ENCODE results near the gene TYRP1. TPM values are rescaled to one million over a fixed set of nuclear protein-coding genes. Genes with fewer than 3 reads are reported as not detected.
A peak's percentile ranks its signal among the peaks of the same experiment; 100 is the strongest.

TYRP1 gene
- polyA plus RNA-seq, 1 experiment: 0.26 TPM

- DNase-seq (ENCODE audit: low read depth, low spot score): no peak
- Histone ChIP-seq H3K9me3 (ENCODE audit: control insufficient read depth, insufficient read depth, low read length) (no peaks in the 10 kb centered on the region), H3K4me3 (ENCODE audit: low read depth, low read length) (no peak overlapping the region), H3K27ac (ENCODE audit: low read depth, low read length) (no peak overlapping the region), H3K27me3 (ENCODE audit: control insufficient read depth, insufficient read depth, low read length) (no peaks in the 10 kb centered on the region)
- ChIA-PET POLR2A (interaction anchor here (1.4 kb wide), 1 partner anchor 163 kb away, joined by 3 read pairs; no protein-coding TSS in a partner anchor), CTCF (interaction anchor here (0.8 to 7.6 kb wide), 8 partner anchors 9 to 368 kb away, joined by 3 to 102 read pairs (median 7); no protein-coding TSS in a partner anchor)
- no peak for TF ChIP-seq CTCF (IDR thresholded peaks at IDR 0.05; ENCODE audit: low read depth, low read length)
These were observed 28.9 kb downstream of the TYRP1 start for GRCh38 chr9:12722131-12722530.

GRCh38 chr9:12723409-12724028 lies 30.3 kb downstream of the TYRP1 start:
- Histone ChIP-seq H3K27me3 (ENCODE audit: control insufficient read depth, insufficient read depth, low read length) (no peaks in the 10 kb centered on the region), H3K9me3 (ENCODE audit: control insufficient read depth, insufficient read depth, low read length) (no peaks in the 10 kb centered on the region), H3K27ac (ENCODE audit: low read depth, low read length) (no peak overlapping the region), H3K4me3 (ENCODE audit: low read depth, low read length) (no peak overlapping the region)
- ChIA-PET CTCF (interaction anchor here (0.7 to 7.6 kb wide), 17 partner anchors 10 to 366 kb away, joined by 3 to 102 read pairs (median 4); no protein-coding TSS in a partner anchor), POLR2A (interaction anchor here (0.9 to 1.4 kb wide), 2 partner anchors 161 kb away, joined by 3 read pairs; no protein-coding TSS in a partner anchor)
- no peak for DNase-seq (ENCODE audit: low read depth, low spot score)
- peak; percentile 53 for TF ChIP-seq CTCF (IDR thresholded peaks at IDR 0.05; ENCODE audit: low read depth, low read length)

- H3K27me3 ChIP-seq (ENCODE audit: control insufficient read depth, insufficient read depth, low read length): no peaks in the 10 kb centered on the region
- H3K27ac ChIP-seq (ENCODE audit: low read depth, low read length): no peak overlapping the region
- ChIA-PET CTCF (interaction anchor here (0.7 to 2.2 kb wide), 5 partner anchors 12 to 361 kb away, joined by 3 to 18 read pairs (median 5); no protein-coding TSS in a partner anchor), POLR2A (interaction anchor here (0.7 kb wide), 1 partner anchor 1137 kb away, joined by 3 read pairs; no protein-coding TSS in a partner anchor)
- H3K9me3 ChIP-seq (ENCODE audit: control insufficient read depth, insufficient read depth, low read length): no peaks in the 10 kb centered on the region
- no peak for TF ChIP-seq CTCF (IDR thresholded peaks at IDR 0.05; ENCODE audit: low read depth, low read length)
- H3K4me3 ChIP-seq (ENCODE audit: low read depth, low read length): no peak overlapping the region
- DNase-seq (ENCODE audit: low read depth, low spot score): no peak
These were observed 33.6 kb downstream of the TYRP1 start for GRCh38 chr9:12726795-12727194.

- ChIA-PET POLR2A (no interaction called here), CTCF (interaction anchor here (0.5 to 3.0 kb wide), 4 partner anchors 11 to 356 kb away, joined by 3 to 8 read pairs (median 4); no protein-coding TSS in a partner anchor)
- Histone ChIP-seq H3K27ac (ENCODE audit: low read depth, low read length) (no peak overlapping the region), H3K27me3 (ENCODE audit: control insufficient read depth, insufficient read depth, low read length) (no peaks in the 10 kb centered on the region), H3K4me3 (ENCODE audit: low read depth, low read length) (no peak overlapping the region), H3K9me3 (ENCODE audit: control insufficient read depth, insufficient read depth, low read length) (no peaks in the 10 kb centered on the region)
- TF ChIP-seq CTCF (IDR thresholded peaks at IDR 0.05; ENCODE audit: low read depth, low read length): no peak
- no peak for DNase-seq (ENCODE audit: low read depth, low spot score)
These were observed 37.0 kb downstream of the TYRP1 start for GRCh38 chr9:12730198-12730597.

GRCh38 chr9:12730927-12731326 lies 37.7 kb downstream of the TYRP1 start:
- ChIA-PET POLR2A (no interaction called here), CTCF (no interaction called here)
- Histone ChIP-seq H3K27me3 (ENCODE audit: control insufficient read depth, insufficient read depth, low read length) (no peaks in the 10 kb centered on the region), H3K9me3 (ENCODE audit: control insufficient read depth, insufficient read depth, low read length) (no peaks in the 10 kb centered on the region), H3K4me3 (ENCODE audit: low read depth, low read length) (no peak overlapping the region), H3K27ac (ENCODE audit: low read depth, low read length) (no peak overlapping the region)
- TF ChIP-seq CTCF (IDR thresholded peaks at IDR 0.05; ENCODE audit: low read depth, low read length): no peak
- no peak for DNase-seq (ENCODE audit: low read depth, low spot score)

Measured in AG04450 (cell line).